ENCODE data around the gene ECE1.
A peak's percentile ranks its signal among the peaks of the same experiment; 100 is the strongest.

ECE1 gene

GRCh38 chr1:21270086-21270689 is 20.1 kb downstream of the ECE1 start:
- H3K4me3 ChIP-seq = no peak overlapping the region

GRCh38 chr1:21269461-21270085 is 20.7 kb downstream of the ECE1 start:
- TF ChIP-seq CTCF (IDR thresholded peaks at IDR 0.05) = no peak
- H3K9me3 ChIP-seq = no peaks in the 10 kb centered on the region
- H3K27me3 ChIP-seq = no peaks in the 10 kb centered on the region
- peaks cover 0 to 46% (median 38%) of the 10 kb centered on the region in 4 donors for H3K4me1 ChIP-seq
- H3K4me3 ChIP-seq = no peak overlapping the region
- no peak for DNase-seq
- H3K27ac ChIP-seq = peak overlapping the region; percentile 47 to 64
- intact Hi-C loops (cut with DNase I; ENCODE audit: low total_unique reads) = no loop called here
- H3K36me3 ChIP-seq = peaks cover 36 to 94% (median 87%) of the 10 kb centered on the region in 3 donors

More at GRCh38 chr1:21270086-21270689, 20.1 kb downstream of the ECE1 start:
- H3K9me3 ChIP-seq = no peaks in the 10 kb centered on the region
- peak overlapping the region; percentile 47 to 64 for H3K27ac ChIP-seq
- H3K4me1 ChIP-seq = peaks cover 0 to 46% (median 36%) of the 10 kb centered on the region in 4 donors
- intact Hi-C loops (cut with DNase I; ENCODE audit: low total_unique reads) = no loop called here
- DNase-seq = peak; percentile 83 to 86
- no peaks in the 10 kb centered on the region for H3K27me3 ChIP-seq
- H3K36me3 ChIP-seq = peaks cover 41 to 92% (median 91%) of the 10 kb centered on the region in 3 donors
- peak; percentile 82 to 91 for TF ChIP-seq CTCF (IDR thresholded peaks at IDR 0.05)

- Histone ChIP-seq H3K9me3 (no peaks in the 10 kb centered on the region), H3K27me3 (no peaks in the 10 kb centered on the region), H3K4me1 (peaks cover 0 to 46% (median 40%) of the 10 kb centered on the region in 4 donors), H3K4me3 (no peak overlapping the region), H3K36me3 (peaks cover 35 to 96% (median 87%) of the 10 kb centered on the region in 3 donors), H3K27ac (peak overlapping the region; percentile 61 to 64)
- intact Hi-C loops (cut with DNase I; ENCODE audit: low total_unique reads) = no loop called here
- no peak for DNase-seq
- TF ChIP-seq CTCF (IDR thresholded peaks at IDR 0.05) = no peak
These were observed 21.7 kb downstream of the ECE1 start for GRCh38 chr1:21268281-21269239.

- Histone ChIP-seq H3K27me3 (no peaks in the 10 kb centered on the region), H3K27ac (peak overlapping the region in 1 of 2 donors; percentile 95), H3K4me1 (peaks cover 7 to 56% (median 50%) of the 10 kb centered on the region in 4 donors), H3K4me3 (no peak overlapping the region), H3K36me3 (peaks cover 31 to 89% (median 80%) of the 10 kb centered on the region in 3 donors), H3K9me3 (no peaks in the 10 kb centered on the region)
- DNase-seq = no peak
- no peak for TF ChIP-seq CTCF (IDR thresholded peaks at IDR 0.05)
- intact Hi-C loops (cut with DNase I; ENCODE audit: low total_unique reads) = no loop called here
These were observed 22.8 kb downstream of the ECE1 start for GRCh38 chr1:21267191-21268077.
